ENCODE results near the gene CX3CL1. TPM values are rescaled to one million over a fixed set of nuclear protein-coding genes. Genes with fewer than 3 reads are reported as not detected.

Gene CX3CL1
- total RNA-seq, 1 donor = not detected

GRCh38 chr16:57376313-57376818 is 4.1 kb downstream of the CX3CL1 start:
- DNase-seq (ENCODE audit: low read depth) = no peak
- no peak overlapping the region for H3K4me3 ChIP-seq (ENCODE audit: low read depth, low read length)
- no peak for TF ChIP-seq CTCF (IDR thresholded peaks at IDR 0.05; ENCODE audit: insufficient read depth, low read depth, low read length)

GRCh38 chr16:57377080-57377841 is 5.0 kb downstream of the CX3CL1 start:
- no peak for TF ChIP-seq CTCF (IDR thresholded peaks at IDR 0.05; ENCODE audit: insufficient read depth, low read depth, low read length)
- peak; percentile 60 for DNase-seq (ENCODE audit: low read depth)
- H3K4me3 ChIP-seq (ENCODE audit: low read depth, low read length) = no peak overlapping the region

GRCh38 chr16:57379579-57379978 is 7.3 kb downstream of the CX3CL1 start:
- H3K4me3 ChIP-seq (ENCODE audit: low read depth, low read length) = no peak overlapping the region
- no peak for DNase-seq (ENCODE audit: low read depth)
- TF ChIP-seq CTCF (IDR thresholded peaks at IDR 0.05; ENCODE audit: insufficient read depth, low read depth, low read length) = no peak

GRCh38 chr16:57380671-57381462 is 8.6 kb downstream of the CX3CL1 start:
- no peak for DNase-seq (ENCODE audit: low read depth)
- no peak for TF ChIP-seq CTCF (IDR thresholded peaks at IDR 0.05; ENCODE audit: insufficient read depth, low read depth, low read length)

GRCh38 chr16:57381791-57382534 is 9.7 kb downstream of the CX3CL1 start:
- no peak overlapping the region for H3K4me3 ChIP-seq (ENCODE audit: low read depth, low read length)
- no peak for TF ChIP-seq CTCF (IDR thresholded peaks at IDR 0.05; ENCODE audit: insufficient read depth, low read depth, low read length)
- no peak for DNase-seq (ENCODE audit: low read depth)

More at GRCh38 chr16:57380671-57381462, 8.6 kb downstream of the CX3CL1 start:
- H3K4me3 ChIP-seq (ENCODE audit: low read depth, low read length) = no peak overlapping the region

GRCh38 chr16:57382535-57383275 is 10.4 kb downstream of the CX3CL1 start:
- DNase-seq (ENCODE audit: low read depth) = no peak
- no peak for TF ChIP-seq CTCF (IDR thresholded peaks at IDR 0.05; ENCODE audit: insufficient read depth, low read depth, low read length)
- no peak overlapping the region for H3K4me3 ChIP-seq (ENCODE audit: low read depth, low read length)

Measured in fibroblast of villous mesenchyme (primary cell).